Dermis lymphatic vessel endothelial cell (primary cell): ENCODE data around the gene GPR52. TPM values are rescaled to one million over a fixed set of nuclear protein-coding genes. Genes with fewer than 3 reads are reported as not detected.

ENCODE experiments used
- total RNA-seq: library from RNA; depleted of rRNA; stranded (reverse); fragments of >200 nt; gene quantifications from 2 replicates; pipeline ENCODE4 v1.2.1, GENCODE V29; 2014

Gene GPR52
- 0.34 and 0.43 TPM in 2 replicates for total RNA-seq

GRCh38 chr1:174447866-174448530 lies at the start of gene GPR52:
GPR52 (plus strand) TSS chr1:174447964; CDS start chr1:174448112, 148 bp downstream.

